Karpas-422 (cell line): ENCODE measurements around the gene NR1D1. TPM values are rescaled to one million over a fixed set of nuclear protein-coding genes. Genes with fewer than 3 reads are reported as not detected.
A peak's percentile ranks its signal among the peaks of the same experiment; 100 is the strongest.

Experiments used
- DNase-seq: peaks from one replicate; pipeline ENCODE4 v3.0.0-alpha.2; 2015
- H2AFZ ChIP-seq: fragments of 200-600 bp; sonication (generic); 2 replicates; pipeline ENCODE4 v1.6.1; 2014; ENCODE audit warnings: antibody characterized with exemption, low read length, mixed read lengths
- H3K27ac ChIP-seq: fragments of 200-600 bp; sonication (generic); 2 replicates; pipeline ENCODE4 v1.5.1; 2014; ENCODE audit warnings: mild to moderate bottlenecking, low read length, moderate library complexity
- H3K27me3 ChIP-seq: fragments of 200-600 bp; sonication (generic); 2 replicates; pipeline ENCODE4 v1.6.1; 2014; ENCODE audit warnings: low read length, mixed read lengths
- H3K36me3 ChIP-seq: fragments of 200-600 bp; sonication (generic); 2 replicates; pipeline ENCODE4 v1.6.1; 2014; ENCODE audit warnings: low read length, mixed read lengths; ENCODE audit not compliant: insufficient read depth
- H3K4me1 ChIP-seq: fragments of 200-600 bp; sonication (generic); 2 replicates; pipeline ENCODE4 v1.6.1; 2014; ENCODE audit warnings: mild to moderate bottlenecking, low read length, mixed read lengths
- H3K4me2 ChIP-seq: fragments of 200-600 bp; sonication (generic); 2 replicates; pipeline ENCODE4 v1.6.1; 2014; ENCODE audit warnings: low read length, low read depth, mild to moderate bottlenecking; ENCODE audit not compliant: poor library complexity, severe bottlenecking
- H3K4me3 ChIP-seq: fragments of 200-600 bp; sonication (generic); 2 replicates; pipeline ENCODE4 v1.5.1; 2014; ENCODE audit warnings: mild to moderate bottlenecking, antibody characterized with exemption, low read length, mixed read lengths
- H3K79me2 ChIP-seq: fragments of 200-600 bp; sonication (generic); 2 replicates; pipeline ENCODE4 v1.6.1; 2014; ENCODE audit warnings: mild to moderate bottlenecking, low read length, mixed read lengths
- H3K9ac ChIP-seq: fragments of 200-600 bp; sonication (generic); 2 replicates; pipeline ENCODE4 v1.6.0; 2014; ENCODE audit warnings: low read length
- H3K9me2 ChIP-seq: fragments of 200-600 bp; sonication (generic), shearing (Covaris generic); replicated peaks from 2 replicates; pipeline ENCODE4 v1.6.0; 2014; ENCODE audit warnings: mild to moderate bottlenecking, low read length, moderate library complexity; ENCODE audit not compliant: insufficient read depth
- H3K9me3 ChIP-seq: fragments of 300-700, 200-600 bp; sonication (generic); 2 replicates; pipeline ENCODE4 v1.6.1; 2014; ENCODE audit warnings: low read length, mixed read lengths
- H4K20me1 ChIP-seq: fragments of 200-600 bp; sonication (generic); 2 replicates; pipeline ENCODE4 v1.6.1; 2014; ENCODE audit warnings: mild to moderate bottlenecking, antibody characterized with exemption, low read length, low read depth; ENCODE audit not compliant: insufficient read depth
- total RNA-seq: library from RNA; depleted of rRNA; stranded (reverse); fragments of >200 nt; shearing (Covaris generic); gene quantifications from 2 replicates; pipeline ENCODE4 v1.2.3, GENCODE V29; 2014; ENCODE audit warnings: low replicate concordance; rRNA removed

The NR1D1 gene
- total RNA-seq, 1 experiment from 2014 or later = 0.67 TPM

DNA sequence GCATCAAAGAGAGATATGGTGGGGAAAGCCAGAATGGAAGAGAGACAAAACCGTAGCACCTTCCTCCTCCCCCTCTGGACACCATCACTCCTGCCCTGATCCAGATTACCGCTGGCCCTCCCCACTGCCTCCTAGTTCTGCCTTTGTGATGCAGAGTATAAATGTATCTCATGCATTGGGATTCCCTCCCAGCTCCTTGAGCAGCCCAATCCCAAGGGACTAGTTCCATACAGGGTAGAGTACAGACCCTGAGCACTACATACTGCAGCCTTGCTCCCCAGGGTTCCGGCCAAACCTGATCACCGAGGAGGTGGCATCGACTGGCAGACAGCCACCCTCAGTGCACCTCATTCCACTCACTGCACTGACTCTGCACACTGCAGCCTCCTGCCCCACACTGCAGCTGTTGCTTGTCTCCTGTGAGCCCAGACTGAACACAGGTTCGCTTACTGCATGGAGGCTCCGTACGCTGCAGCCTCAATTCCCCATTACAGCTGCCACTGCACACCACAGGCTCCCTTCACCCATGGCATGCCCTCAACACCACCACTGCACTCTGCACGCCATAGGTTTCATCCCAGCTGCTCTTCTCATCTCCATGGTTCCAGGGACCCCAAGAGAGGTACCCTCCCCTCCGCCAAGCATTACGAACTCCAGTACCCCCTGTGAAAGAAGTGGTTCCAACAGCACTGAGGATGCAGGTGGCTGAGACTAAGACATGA, 39.3 kb downstream of the NR1D1 start:
- Histone ChIP-seq H3K4me3 (no peak overlapping the region), H2AFZ (no peak overlapping the region), H3K9me2 (no peaks in the 10 kb centered on the region), H3K27me3 (0 out of 2 replicates have a peak, but pooled peaks cover 7% of the 10 kb centered on the region), H3K79me2 (no peaks in the 10 kb centered on the region), H3K9me3 (no peaks in the 10 kb centered on the region), H4K20me1 (no peaks in the 10 kb centered on the region), H3K9ac (no peak overlapping the region), H3K27ac (no peak overlapping the region), H3K4me1 (peaks cover 25% of the 10 kb centered on the region), H3K36me3 (no peaks in the 10 kb centered on the region), H3K4me2 (no peak overlapping the region)
- peak; percentile 39 for DNase-seq

GRCh38 chr17:40059729-40060475, 40.5 kb downstream of the NR1D1 start:
- H3K79me2 ChIP-seq = no peaks in the 10 kb centered on the region
- no peaks in the 10 kb centered on the region for H3K9me2 ChIP-seq
- 0 out of 2 replicates have a peak, but pooled peaks cover 7% of the 10 kb centered on the region for H3K27me3 ChIP-seq
- no peaks in the 10 kb centered on the region for H4K20me1 ChIP-seq
- no peak overlapping the region for H2AFZ ChIP-seq
- no peak overlapping the region for H3K9ac ChIP-seq
- H3K27ac ChIP-seq = no peak overlapping the region
- no peaks in the 10 kb centered on the region for H3K9me3 ChIP-seq
- no peak overlapping the region for H3K4me2 ChIP-seq
- H3K36me3 ChIP-seq = no peaks in the 10 kb centered on the region
- H3K4me3 ChIP-seq = no peak overlapping the region
- DNase-seq = peak; percentile 34
- H3K4me1 ChIP-seq = peaks cover 22% of the 10 kb centered on the region

- DNase-seq = peak; percentile 17
- no peaks in the 10 kb centered on the region for H3K36me3 ChIP-seq
- peaks cover 21% of the 10 kb centered on the region for H3K4me1 ChIP-seq
- H3K9me2 ChIP-seq = no peaks in the 10 kb centered on the region
- H3K79me2 ChIP-seq = peaks cover 3% of the 10 kb centered on the region; the same call in 1 of the 2 replicates
- no peak overlapping the region for H3K4me2 ChIP-seq
- no peak overlapping the region for H3K4me3 ChIP-seq
- H3K27ac ChIP-seq = no peak overlapping the region
- no peak overlapping the region for H2AFZ ChIP-seq
- no peak overlapping the region for H3K9ac ChIP-seq
- 0 out of 2 replicates have a peak, but pooled peaks cover 4% of the 10 kb centered on the region for H3K27me3 ChIP-seq
- no peaks in the 10 kb centered on the region for H3K9me3 ChIP-seq
- no peaks in the 10 kb centered on the region for H4K20me1 ChIP-seq
Observed at GRCh38 chr17:40058865-40059264, 41.5 kb downstream of the NR1D1 start.

DNA sequence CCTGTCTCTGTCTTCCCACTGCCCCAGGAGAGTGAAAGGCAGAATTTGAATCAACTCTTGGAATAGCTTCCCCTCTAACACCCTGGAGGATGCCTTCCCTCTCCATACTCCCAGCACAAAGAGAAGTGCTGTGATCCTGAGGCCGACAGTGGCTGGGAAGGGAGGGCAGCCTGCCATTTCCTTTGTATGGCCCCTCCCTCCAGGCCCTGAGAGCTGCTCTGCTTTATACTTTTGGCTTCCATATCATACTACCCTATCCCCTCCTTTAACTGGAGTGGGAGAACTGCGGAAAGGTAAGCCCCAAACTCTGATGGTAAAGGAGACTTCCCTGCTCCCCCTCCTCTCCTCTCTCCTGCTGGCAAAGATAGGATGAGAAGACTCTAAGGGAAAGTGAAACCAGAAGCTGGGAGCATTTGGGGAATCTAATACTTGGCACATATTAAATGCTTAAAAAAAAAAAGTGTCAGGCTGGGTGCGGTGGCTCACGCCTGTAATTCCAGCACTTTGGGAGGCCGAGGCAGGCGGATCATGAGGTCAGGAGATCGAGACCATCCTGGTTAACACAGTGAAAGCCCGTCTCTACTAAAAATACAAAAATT, 42.1 kb downstream of the NR1D1 start:
- Histone ChIP-seq H3K27me3 (0 out of 2 replicates have a peak, but pooled peaks cover 4% of the 10 kb centered on the region), H3K4me2 (no peak overlapping the region), H3K9ac (no peak overlapping the region)

GRCh38 chr17:40056379-40057015, 43.9 kb downstream of the NR1D1 start:
- Histone ChIP-seq H3K27ac (no peak overlapping the region), H4K20me1 (no peaks in the 10 kb centered on the region), H3K36me3 (no peaks in the 10 kb centered on the region), H3K4me1 (peaks cover 12% of the 10 kb centered on the region), H2AFZ (no peak overlapping the region), H3K4me2 (no peak overlapping the region), H3K4me3 (no peak overlapping the region), H3K27me3 (no peaks in the 10 kb centered on the region), H3K9me2 (no peaks in the 10 kb centered on the region), H3K9me3 (no peaks in the 10 kb centered on the region), H3K9ac (no peak overlapping the region), H3K79me2 (peaks cover 12% of the 10 kb centered on the region)
- DNase-seq = peak; percentile 32

More for the DNA sequence above, 42.1 kb downstream of the NR1D1 start:
- peak; percentile 37 for DNase-seq
- no peak overlapping the region for H3K4me3 ChIP-seq
- no peak overlapping the region for H2AFZ ChIP-seq
- peaks cover 9% of the 10 kb centered on the region for H3K79me2 ChIP-seq
- H4K20me1 ChIP-seq = no peaks in the 10 kb centered on the region
- H3K9me3 ChIP-seq = no peaks in the 10 kb centered on the region
- H3K36me3 ChIP-seq = no peaks in the 10 kb centered on the region
- no peaks in the 10 kb centered on the region for H3K9me2 ChIP-seq
- H3K27ac ChIP-seq = no peak overlapping the region
- peaks cover 19% of the 10 kb centered on the region for H3K4me1 ChIP-seq

Other genes starting within 250 kb of the NR1D1 start
- gene IKZF3, start 236.3 kb downstream of the NR1D1 start, total RNA-seq = 83.0 and 137 TPM in 2 replicates
- 3.9 and 10.4 TPM in 2 replicates for gene ZPBP2, start 232.4 kb downstream of the NR1D1 start, total RNA-seq
- gene GSDMB, start 182.0 kb downstream of the NR1D1 start, total RNA-seq = 14.8 and 21.3 TPM in 2 replicates
- 41.4 and 46.8 TPM in 2 replicates for gene ORMDL3, start 173.0 kb downstream of the NR1D1 start, total RNA-seq
- 0.86 TPM in 1 of 2 replicates, not detected in the other for gene LRRC3C, start 172.9 kb downstream of the NR1D1 start, total RNA-seq
- not detected in 2 replicates for gene GSDMA, start 137.6 kb downstream of the NR1D1 start, total RNA-seq
- 87.1 and 126 TPM in 2 replicates for gene PSMD3, start 119.8 kb downstream of the NR1D1 start, total RNA-seq
- gene CSF3, start 85.1 kb downstream of the NR1D1 start, total RNA-seq = not detected in 2 replicates
- gene MED24, start 46.2 kb downstream of the NR1D1 start, total RNA-seq = 40.8 and 50.6 TPM in 2 replicates
- 1.7 and 2.5 TPM in 2 replicates for gene THRA, start 37.6 kb downstream of the NR1D1 start, total RNA-seq
- gene MSL1, start 21.4 kb upstream of the NR1D1 start, total RNA-seq = 48.6 and 53.2 TPM in 2 replicates
- gene CASC3, start 39.9 kb upstream of the NR1D1 start, total RNA-seq = 37.4 and 74.5 TPM in 2 replicates
- 5.6 and 8.9 TPM in 2 replicates for gene RAPGEFL1, start 76.9 kb upstream of the NR1D1 start, total RNA-seq
- gene WIPF2, start 118.7 kb upstream of the NR1D1 start, total RNA-seq = 6.0 and 19.0 TPM in 2 replicates
- gene CDC6, start 187.3 kb upstream of the NR1D1 start, total RNA-seq = 14.6 and 16.4 TPM in 2 replicates
- 21.8 and 22.3 TPM in 2 replicates for gene RARA, start 208.6 kb upstream of the NR1D1 start, total RNA-seq